Lung (tissue), 12 donors: Measurements from ENCODE around the gene PMPCA. TPM values are rescaled to one million over a fixed set of nuclear protein-coding genes. Genes with fewer than 3 reads are reported as not detected.

Experiments used
- ATAC-seq: fragments of 200-7000 bp; cut with Tn5 transposase; one replicate; pipeline ENCODE4 v1.9.1; 2020; ENCODE audit warnings: moderate number of reproducible peaks; ENCODE audit not compliant: insufficient read depth, low FRiP score
- DNase-seq, 3 donors: peaks; one replicate each; pipeline ENCODE4 v3.0.0-alpha.2; 2013 to 2017
- H3K27ac ChIP-seq, 2 donors: one replicate each; pipeline ENCODE4 v1.5.1; 2013; ENCODE audit warnings: mild to moderate bottlenecking in 2 of 2, moderate library complexity in 2 of 2, control low read depth in 1 of 2, inconsistent platforms in 1 of 2, low read depth in 1 of 2, low read length in 1 of 2
- H3K27me3 ChIP-seq, 3 donors: one replicate each; pipeline ENCODE4 v1.5.1; 2013; ENCODE audit warnings: low read length in 2 of 3; ENCODE audit not compliant: control insufficient read depth in 3 of 3, insufficient read depth in 3 of 3
- H3K36me3 ChIP-seq, 4 donors: one replicate each; pipeline ENCODE4 v1.5.1; 2013; ENCODE audit warnings: low read length in 4 of 4, mild to moderate bottlenecking in 1 of 4, moderate library complexity in 1 of 4; ENCODE audit not compliant: control insufficient read depth in 4 of 4, insufficient read depth in 4 of 4
- H3K4me1 ChIP-seq, 5 donors: one replicate each; pipeline ENCODE4 v1.5.1; 2013; ENCODE audit warnings: low read length in 5 of 5, mild to moderate bottlenecking in 2 of 5, moderate library complexity in 1 of 5; ENCODE audit not compliant: control insufficient read depth in 5 of 5, insufficient read depth in 5 of 5
- H3K4me3 ChIP-seq: one replicate; pipeline ENCODE4 v1.5.1; 2013; ENCODE audit warnings: mild to moderate bottlenecking, control low read depth, moderate library complexity
- H3K9ac ChIP-seq, 2 donors: one replicate each; pipeline ENCODE4 v1.5.1; 2013; ENCODE audit warnings: low read length in 2 of 2, control low read depth in 1 of 2; ENCODE audit not compliant: insufficient read depth in 1 of 2
- H3K9me3 ChIP-seq, 4 donors: one replicate each; pipeline ENCODE4 v1.5.1; 2013; ENCODE audit warnings: low read length in 3 of 4, mild to moderate bottlenecking in 1 of 4, moderate library complexity in 1 of 4; ENCODE audit not compliant: control insufficient read depth in 4 of 4, insufficient read depth in 3 of 4
- CTCF ChIP-seq: IDR thresholded peaks from 2 replicates; pipeline ENCODE4 v1.5.1; 2012; ENCODE audit warnings: mild to moderate bottlenecking; ENCODE audit errors: control extremely low read depth, extremely low read depth
- WGBS, 2 donors: extraction: QIAGEN DNeasy Blood & Tissue Kit; methylation state at CpG; one replicate each; pipeline ENCODE4 v1.1.7; 2013; 5-methylcytosine and 5-hydroxymethylcytosine counted together
- polyA plus RNA-seq, 2 donors: library from polyadenylated mRNA; stranded (reverse); fragments of 200-250 nt; gene quantifications; one replicate each; pipeline ENCODE4 v1.2.1, GENCODE V29; 2013
- total RNA-seq, 2 donors: library from RNA; depleted of rRNA in 1 of 2; stranded (reverse); fragments of >200 nt in 1 of 2; gene quantifications; one replicate each; pipeline ENCODE4 v1.2.1, GENCODE V29; 2014 to 2021
- donor health status: control.
- donor health status: control.
- donor health status: Bipolar disorder and iron deficiency.
- donor health status: healthy.
- donor health status: DM: yes; HTN: yes; CAD: no.

The PMPCA gene
- total and polyA plus RNA-seq, 4 donors, result 26.5 to 46.7 (median 40.5) TPM

- Histone ChIP-seq H3K27me3 (no peaks in the 10 kb centered on the region), H3K9ac (no peak overlapping the region), H3K4me3 (no peak overlapping the region), H3K4me1 (peaks cover 0 to 11% (median 6%) of the 10 kb centered on the region in 5 donors), H3K27ac (no peak overlapping the region), H3K9me3 (no peaks in the 10 kb centered on the region), H3K36me3 (peaks cover 5 to 63% (median 15%) of the 10 kb centered on the region in 4 donors)
- WGBS, 2 donors, result 95 to 98% methylated on average over 18 to 21 of the region's 21 CpGs
- DNase-seq, result no peak
- TF ChIP-seq CTCF, result no peak
- no peak for ATAC-seq
These were observed 16.0 kb upstream of the PMPCA start for GRCh38 chr9:136394312-136395019.

GRCh38 chr9:136395020-136395340, 15.5 kb upstream of the PMPCA start:
- Histone ChIP-seq H3K9me3 (no peaks in the 10 kb centered on the region), H3K36me3 (peaks cover 5 to 58% (median 15%) of the 10 kb centered on the region in 4 donors), H3K4me3 (no peak overlapping the region), H3K9ac (no peak overlapping the region), H3K27ac (no peak overlapping the region), H3K27me3 (no peaks in the 10 kb centered on the region), H3K4me1 (peaks cover 0 to 11% (median 6%) of the 10 kb centered on the region in 5 donors)
- ATAC-seq (no peak), DNase-seq (no peak)
- WGBS, 2 donors, result 94% methylated on average over 13 of the region's 13 CpGs
- TF ChIP-seq CTCF, result no peak

GRCh38 chr9:136395345-136396218, 14.9 kb upstream of the PMPCA start:
- H3K36me3 ChIP-seq, result peaks cover 5 to 57% (median 15%) of the 10 kb centered on the region in 4 donors

More at GRCh38 chr9:136395345-136396218, 14.9 kb upstream of the PMPCA start:
- Histone ChIP-seq H3K4me3 (no peak overlapping the region), H3K9me3 (no peaks in the 10 kb centered on the region), H3K27ac (no peak overlapping the region), H3K4me1 (peaks cover 0 to 15% (median 8%) of the 10 kb centered on the region in 5 donors), H3K27me3 (no peaks in the 10 kb centered on the region), H3K9ac (no peak overlapping the region)
- no peak for DNase-seq
- TF ChIP-seq CTCF, result no peak
- 88 to 97% methylated on average over 25 to 26 of the region's 26 CpGs for WGBS, 2 donors
- ATAC-seq, result no peak
